ENCODE results near the gene OR2Z1. TPM values are rescaled to one million over a fixed set of nuclear protein-coding genes. Genes with fewer than 3 reads are reported as not detected.
"Not testable (repeated sequence)": the region's sequence is repeated elsewhere in the genome, so short reads cannot be mapped to it uniquely, and the experiment has no call there.

The OR2Z1 gene
- total RNA-seq, 2 experiments from 2014 or later, result not detected

DNA sequence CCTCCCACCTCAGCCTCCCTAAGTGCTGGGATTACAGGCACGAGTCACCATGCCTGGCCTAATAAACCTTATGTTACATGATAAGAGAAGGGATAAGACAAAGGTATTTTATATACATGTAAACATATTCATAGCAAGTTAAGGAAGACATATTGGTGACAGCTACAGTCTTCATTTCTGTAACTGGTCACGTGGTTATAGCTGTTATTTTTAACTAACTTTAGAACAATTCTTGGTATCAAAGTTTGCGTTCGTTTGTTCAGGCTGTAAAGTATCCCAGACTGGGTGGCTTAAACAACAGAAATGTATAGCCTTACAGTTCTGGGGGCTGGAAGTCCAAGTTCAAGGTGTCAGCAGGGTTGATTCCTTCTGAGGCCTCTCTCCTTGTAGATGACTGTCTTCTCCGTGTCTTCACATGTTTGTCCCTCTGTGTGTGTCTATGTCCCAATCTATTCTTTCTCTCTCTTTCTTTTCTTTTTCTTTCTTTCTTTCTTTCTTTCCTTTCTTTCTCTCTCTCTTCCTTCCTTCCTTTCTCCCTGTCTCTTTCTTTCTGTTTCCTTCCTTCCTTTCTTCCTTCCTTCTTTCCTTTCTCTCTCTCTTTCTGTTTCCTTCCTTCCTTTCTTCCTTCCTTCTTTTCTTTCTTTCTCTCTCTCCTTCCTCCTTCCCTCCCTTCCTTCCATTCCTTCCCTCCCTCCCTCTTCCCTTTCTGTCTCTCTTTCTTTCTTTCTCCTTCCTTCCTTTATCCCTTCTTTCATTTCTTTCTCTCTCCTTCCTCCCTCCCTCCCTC is 30.5 kb upstream of the OR2Z1 start:
- no peaks in the 10 kb centered on the region for H3K36me3 Mint-ChIP-seq (ENCODE audit: low read depth)
- peaks cover 2% of the 10 kb centered on the region for H3K27me3 Mint-ChIP-seq
- ATAC-seq, result no peak
- ChIA-PET CTCF (interaction anchor here (2.0 to 4.5 kb wide), 2 partner anchors 36 kb away, joined by 15 to 43 read pairs; no protein-coding TSS in a partner anchor), POLR2A (no interaction called here)
- no peak overlapping the region for H3K4me3 Mint-ChIP-seq
- intact Hi-C loops (cut with DNase I, micrococcal nuclease), result no loop called here
- no peaks in the 10 kb centered on the region for H3K4me1 Mint-ChIP-seq
- H3K9me3 Mint-ChIP-seq (ENCODE audit: low read depth), result no peaks in the 10 kb centered on the region
- no peak overlapping the region for H3K27ac Mint-ChIP-seq
- DNase-seq, result no peak

DNA sequence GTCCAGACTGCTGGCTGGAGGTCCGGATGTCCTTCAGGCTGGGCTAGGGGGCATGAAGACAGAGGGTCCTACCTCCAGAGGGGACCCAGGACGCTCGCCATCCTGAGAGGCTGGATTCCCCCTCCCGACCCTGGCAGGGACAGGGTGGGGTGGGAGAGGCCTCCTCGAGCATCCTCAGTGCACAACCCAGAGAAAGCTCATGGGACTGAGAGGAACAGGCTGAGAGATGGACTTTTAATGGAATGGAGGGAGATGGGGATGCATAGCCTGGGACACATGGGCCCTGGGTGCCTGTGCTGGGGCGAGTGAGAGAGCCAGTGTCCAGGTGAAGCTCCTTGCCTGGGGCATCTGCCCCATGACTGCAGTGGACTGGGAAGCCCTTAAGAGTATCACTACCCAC is 25.9 kb upstream of the OR2Z1 start:
- DNase-seq (no peak), ATAC-seq (no peak)
- Mint-ChIP-seq H3K27ac (no peak overlapping the region), H3K36me3 (ENCODE audit: low read depth) (no peaks in the 10 kb centered on the region), H3K9me3 (ENCODE audit: low read depth) (no peaks in the 10 kb centered on the region), H3K4me3 (no peak overlapping the region), H3K4me1 (peaks cover 3% of the 10 kb centered on the region), H3K27me3 (peaks cover 4% of the 10 kb centered on the region)
- intact Hi-C loops (cut with DNase I, micrococcal nuclease), result loop anchor here in 1 of 2 experiments (5.0 kb wide), 1 partner anchor 387 kb away; no protein-coding TSS in a partner anchor
- ChIA-PET CTCF (interaction anchor here (0.6 to 4.5 kb wide), 4 partner anchors 26 to 65 kb away, joined by 3 to 43 read pairs (median 5); partner anchors contain the start of gene OR2Z1), POLR2A (no interaction called here)

DNA sequence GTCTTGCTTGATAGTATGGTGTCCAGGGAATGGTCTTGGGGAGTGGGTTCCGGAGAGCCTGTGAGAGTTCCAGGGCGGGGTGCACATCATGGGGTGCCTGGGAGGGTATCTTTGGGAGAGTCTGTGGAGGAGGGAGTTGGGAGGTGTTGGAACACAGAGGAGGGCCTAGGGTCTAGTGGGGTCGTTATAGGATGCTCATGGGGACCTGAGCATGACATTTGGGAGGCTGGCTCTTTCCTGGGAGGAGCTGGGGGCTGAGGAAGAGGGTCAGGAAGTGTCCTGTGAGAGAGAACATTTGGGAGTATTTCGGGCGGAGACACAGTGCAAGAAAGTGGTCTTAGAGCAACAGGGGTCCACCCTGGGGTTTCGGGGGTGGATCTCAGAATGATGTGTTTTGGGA is 25.5 kb upstream of the OR2Z1 start:
- CTCF ChIA-PET, result interaction anchor here (2.1 kb wide), 1 partner anchor 31 kb away, joined by 7 read pairs; no protein-coding TSS in a partner anchor
- Mint-ChIP-seq H3K27ac (no peak overlapping the region), H3K36me3 (ENCODE audit: low read depth) (no peaks in the 10 kb centered on the region), H3K4me1 (peaks cover 3% of the 10 kb centered on the region), H3K9me3 (ENCODE audit: low read depth) (no peaks in the 10 kb centered on the region), H3K27me3 (peaks cover 4% of the 10 kb centered on the region), H3K4me3 (no peak overlapping the region)
- ATAC-seq (no peak), DNase-seq (no peak)
- POLR2A ChIA-PET, result no interaction called here
- intact Hi-C loops (cut with DNase I, micrococcal nuclease), result loop anchor here in 1 of 2 experiments (5.0 kb wide), 1 partner anchor 386 kb away; no protein-coding TSS in a partner anchor

DNA sequence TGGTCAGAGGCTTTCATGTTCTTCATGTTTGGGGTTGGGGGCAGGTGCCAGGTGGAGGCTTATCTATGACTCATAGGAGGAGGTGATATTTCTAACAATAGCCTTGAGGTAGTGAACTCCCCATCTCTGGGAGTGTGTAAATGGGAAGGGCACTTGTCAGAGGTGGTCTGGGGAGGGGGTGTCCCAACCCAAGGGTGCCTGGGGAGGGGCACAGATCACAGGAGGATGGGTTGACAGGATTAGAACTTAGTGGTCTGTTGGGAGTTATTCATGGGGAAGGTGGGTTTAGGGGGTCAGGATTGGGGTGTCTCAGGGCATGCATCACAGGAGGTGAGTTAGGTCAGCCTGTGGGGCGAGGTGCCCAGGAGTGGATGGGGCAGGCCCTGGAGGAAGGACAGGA is 24.4 kb upstream of the OR2Z1 start:
- ATAC-seq, result no peak
- H3K27ac Mint-ChIP-seq, result no peak overlapping the region
- H3K4me3 Mint-ChIP-seq, result no peak overlapping the region
- CTCF ChIA-PET, result no interaction called here
- DNase-seq, result no peak
- POLR2A ChIA-PET, result no interaction called here
- H3K27me3 Mint-ChIP-seq, result peaks cover 4% of the 10 kb centered on the region
- H3K4me1 Mint-ChIP-seq, result peaks cover 12% of the 10 kb centered on the region
- no peaks in the 10 kb centered on the region for H3K36me3 Mint-ChIP-seq (ENCODE audit: low read depth)
- H3K9me3 Mint-ChIP-seq (ENCODE audit: low read depth), result no peaks in the 10 kb centered on the region
- intact Hi-C loops (cut with DNase I, micrococcal nuclease), result loop anchor here in 1 of 2 experiments (5.0 kb wide), 1 partner anchor 385 kb away; no protein-coding TSS in a partner anchor

DNA sequence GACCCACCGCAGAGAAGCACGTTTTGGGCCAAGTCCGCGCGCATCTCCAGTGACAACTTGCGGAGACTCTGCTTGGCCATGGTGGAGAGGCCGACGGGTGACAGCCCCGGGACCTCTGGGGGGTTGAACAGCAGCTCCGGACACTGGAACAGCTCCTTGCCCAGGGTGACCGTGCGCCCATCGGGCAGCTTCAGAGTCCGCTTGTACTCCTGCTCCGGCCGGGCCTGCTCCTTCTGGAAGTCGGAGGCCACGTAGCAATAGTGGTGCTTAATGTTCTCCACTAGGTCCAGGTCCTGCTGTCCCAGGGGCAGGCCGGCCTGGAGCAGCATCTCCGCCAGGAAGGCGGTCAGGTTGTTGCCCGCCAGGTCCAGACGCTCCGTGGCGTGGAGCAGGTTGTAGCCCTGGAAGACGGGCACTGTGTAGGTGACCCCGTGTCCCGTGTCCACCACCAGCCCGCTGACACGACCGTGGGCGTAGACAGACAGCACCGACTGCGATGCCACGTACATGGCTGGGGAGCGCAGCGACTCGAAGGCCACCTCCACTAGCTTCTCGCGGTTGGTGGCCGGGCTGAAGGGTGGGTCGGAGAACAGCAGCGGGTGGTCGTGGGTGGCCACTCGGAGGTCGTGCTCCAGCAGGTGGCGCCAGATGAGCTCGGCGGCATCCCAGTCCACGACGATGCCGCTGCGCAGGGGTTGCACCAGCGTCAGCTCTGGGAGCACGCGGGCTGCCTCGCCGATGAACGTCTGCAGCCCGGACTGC is 23.6 kb upstream of the OR2Z1 start:
- no peaks in the 10 kb centered on the region for H3K9me3 Mint-ChIP-seq (ENCODE audit: low read depth)
- intact Hi-C loops (cut with DNase I, micrococcal nuclease), result loop anchor here in 1 of 2 experiments (5.0 kb wide), 1 partner anchor 384 kb away; no protein-coding TSS in a partner anchor
- H3K36me3 Mint-ChIP-seq (ENCODE audit: low read depth), result no peaks in the 10 kb centered on the region
- H3K4me3 Mint-ChIP-seq, result no peak overlapping the region
- DNase-seq (peak; percentile 51), ATAC-seq (no peak)
- CTCF ChIA-PET, result interaction anchor here (0.7 kb wide), 1 partner anchor 163 kb away, joined by 3 read pairs; no protein-coding TSS in a partner anchor
- no peak overlapping the region for H3K27ac Mint-ChIP-seq
- POLR2A ChIA-PET, result no interaction called here
- H3K4me1 Mint-ChIP-seq, result peaks cover 20% of the 10 kb centered on the region
- H3K27me3 Mint-ChIP-seq, result peaks cover 4% of the 10 kb centered on the region

DNA sequence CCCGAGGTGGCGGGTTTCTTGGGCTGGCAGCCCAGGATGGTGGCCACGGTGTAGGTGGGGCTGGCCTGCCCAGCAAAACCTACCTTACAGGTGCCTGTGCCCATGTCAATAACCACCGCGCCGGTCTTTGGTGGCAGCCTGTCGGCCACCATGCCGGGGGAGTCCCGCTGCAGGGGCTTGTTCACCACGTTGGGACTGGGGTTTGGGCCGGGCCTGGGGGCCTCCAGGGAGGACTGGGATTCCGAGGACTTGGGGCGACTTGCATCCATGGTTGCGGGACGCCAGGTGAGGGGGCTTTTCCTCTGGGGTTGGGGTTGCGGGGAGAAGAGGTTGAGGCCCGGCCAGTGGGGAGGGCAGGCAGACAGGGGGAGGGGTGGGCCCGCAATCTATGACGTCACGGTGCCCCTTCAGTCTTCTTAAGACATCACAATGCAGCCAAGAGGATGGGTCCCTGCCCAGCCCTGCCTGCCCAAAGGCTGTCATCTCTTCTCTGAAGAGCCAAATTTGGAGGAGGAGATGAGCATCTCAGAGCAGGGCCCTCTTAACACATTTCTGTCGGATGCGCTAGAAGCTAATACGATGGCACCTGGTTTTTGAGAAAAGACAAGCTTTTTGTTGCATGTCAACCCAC is 22.9 kb upstream of the OR2Z1 start, which contains the start of gene ACTL9:
TSS of gene ACTL9 (minus strand) at position 363 of the 631 bp plus-strand sequence. CDS start at position 269, 94 bp downstream.
- Mint-ChIP-seq H3K4me1 (peaks cover 25% of the 10 kb centered on the region), H3K9me3 (ENCODE audit: low read depth) (no peaks in the 10 kb centered on the region), H3K27ac (no peak within 1 kb of the TSS), H3K4me3 (no peak within 1 kb of the TSS), H3K27me3 (peaks cover 3% of the 10 kb centered on the region), H3K36me3 (ENCODE audit: low read depth) (no peaks in the 10 kb centered on the region)
- ChIA-PET CTCF (interaction anchor here (0.6 to 1.0 kb wide), 3 partner anchors 45 to 164 kb away, joined by 3 read pairs; no protein-coding TSS in a partner anchor), POLR2A (no interaction called here)
- DNase-seq (no peak), ATAC-seq (no peak)
- intact Hi-C loops (cut with DNase I, micrococcal nuclease), result loop anchor here in 1 of 2 experiments (5.0 kb wide), 1 partner anchor 384 kb away; no protein-coding TSS in a partner anchor

DNA sequence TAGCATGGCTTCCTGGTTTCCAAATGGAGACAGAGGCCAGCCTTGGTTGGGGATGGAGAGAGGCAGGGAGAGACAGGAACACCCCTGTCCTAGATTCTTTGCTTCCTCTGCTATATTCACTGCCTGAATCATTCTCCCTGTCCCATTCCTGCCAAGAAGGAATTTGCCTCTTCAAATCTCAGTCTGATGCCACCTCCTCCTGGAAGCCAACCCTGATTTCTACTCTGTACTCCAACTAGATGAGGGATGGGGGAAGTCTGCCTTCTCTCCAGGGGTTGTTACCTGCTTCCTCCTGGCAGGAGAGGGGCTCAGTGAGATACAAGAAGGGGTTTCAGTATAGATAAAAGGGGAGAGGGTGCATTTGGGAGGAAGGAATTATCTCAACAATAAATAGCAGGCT is 21.5 kb upstream of the OR2Z1 start:
- no peak for DNase-seq
- CTCF ChIA-PET, result no interaction called here
- no peak for ATAC-seq
- Mint-ChIP-seq H3K9me3 (ENCODE audit: low read depth) (no peaks in the 10 kb centered on the region), H3K27me3 (peaks cover 2% of the 10 kb centered on the region), H3K4me1 (peaks cover 37% of the 10 kb centered on the region), H3K4me3 (no peak overlapping the region), H3K36me3 (ENCODE audit: low read depth) (no peaks in the 10 kb centered on the region), H3K27ac (no peak overlapping the region)
- POLR2A ChIA-PET, result no interaction called here
- intact Hi-C loops (cut with DNase I, micrococcal nuclease), result loop anchor here in 1 of 2 experiments (5.0 kb wide), 1 partner anchor 382 kb away; no protein-coding TSS in a partner anchor

DNA sequence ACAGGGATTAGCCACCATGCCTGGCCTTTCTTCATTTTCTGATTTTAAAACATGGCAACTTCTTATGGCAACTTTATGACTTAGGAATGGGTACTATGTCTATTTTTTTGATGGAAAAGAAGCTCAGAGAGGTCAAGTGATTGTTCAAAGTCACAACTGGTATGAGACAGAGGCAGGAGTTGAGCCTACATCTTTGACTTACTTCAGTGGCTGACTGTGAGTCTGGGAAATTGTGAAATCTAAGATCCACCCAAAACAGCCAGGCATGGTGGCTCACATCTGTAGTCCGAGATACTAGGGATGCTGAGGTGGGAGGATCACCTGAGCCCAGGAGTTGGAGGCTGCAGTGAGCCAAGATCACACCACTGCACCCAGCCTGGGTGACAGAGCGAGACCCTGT is 20.5 kb upstream of the OR2Z1 start:
- Mint-ChIP-seq H3K36me3 (ENCODE audit: low read depth) (no peaks in the 10 kb centered on the region), H3K4me3 (no peak overlapping the region), H3K4me1 (peaks cover 45% of the 10 kb centered on the region), H3K9me3 (ENCODE audit: low read depth) (no peaks in the 10 kb centered on the region), H3K27me3 (peaks cover 2% of the 10 kb centered on the region), H3K27ac (no peak overlapping the region)
- CTCF ChIA-PET, result interaction anchor here (1.0 kb wide), 1 partner anchor 46 kb away, joined by 3 read pairs; no protein-coding TSS in a partner anchor
- POLR2A ChIA-PET, result no interaction called here
- DNase-seq (no peak), ATAC-seq (no peak)
- intact Hi-C loops (cut with DNase I, micrococcal nuclease), result no loop called here

DNA sequence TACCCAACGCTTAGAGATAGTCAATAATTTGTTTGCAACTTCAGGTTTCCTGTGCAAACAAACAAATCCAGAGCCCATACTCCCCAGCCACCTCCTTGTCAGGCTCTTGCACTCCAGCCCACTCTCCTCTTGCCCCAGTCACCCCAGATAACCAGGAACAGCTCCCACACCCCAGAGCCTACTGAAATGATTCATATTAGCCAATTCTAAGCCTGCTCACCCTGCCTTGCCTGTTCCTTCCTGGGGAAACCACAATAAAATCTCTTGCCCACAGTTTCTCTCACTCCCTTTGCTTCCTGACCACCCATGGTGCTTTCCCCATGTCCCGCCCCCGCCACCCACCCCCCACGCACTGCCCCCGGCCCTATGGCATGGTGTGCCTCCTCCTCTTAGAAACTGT is 19.1 kb upstream of the OR2Z1 start:
- Mint-ChIP-seq H3K4me1 (peaks cover 44% of the 10 kb centered on the region), H3K9me3 (ENCODE audit: low read depth) (no peaks in the 10 kb centered on the region), H3K36me3 (ENCODE audit: low read depth) (no peaks in the 10 kb centered on the region), H3K4me3 (no peak overlapping the region), H3K27ac (no peak overlapping the region), H3K27me3 (peaks cover 2% of the 10 kb centered on the region)
- CTCF ChIA-PET, result no interaction called here
- peak; percentile 52 for DNase-seq
- peak; percentile 84 for ATAC-seq
- POLR2A ChIA-PET, result no interaction called here
- intact Hi-C loops (cut with DNase I, micrococcal nuclease), result no loop called here

DNA sequence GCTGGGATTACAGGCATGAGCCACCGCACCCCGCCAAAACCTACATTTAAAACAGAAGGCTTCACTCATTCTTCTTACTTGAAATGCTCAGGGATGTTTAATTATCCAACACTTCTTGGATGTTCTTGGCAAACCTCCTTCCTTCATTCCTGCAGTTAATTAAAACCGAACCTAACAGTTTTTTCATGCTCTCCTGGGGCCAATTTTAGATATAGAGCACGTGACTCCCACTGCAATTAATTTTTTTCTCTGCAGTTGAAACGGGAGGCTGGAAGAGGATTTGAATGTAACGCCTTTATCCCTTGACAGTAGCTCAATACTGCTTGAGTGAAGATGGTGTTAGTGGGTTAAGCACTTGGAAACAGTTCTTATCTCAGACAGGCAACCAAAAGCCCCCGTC is 18.2 kb upstream of the OR2Z1 start:
- Mint-ChIP-seq H3K27me3 (peaks cover 2% of the 10 kb centered on the region), H3K4me3 (no peak overlapping the region), H3K9me3 (ENCODE audit: low read depth) (no peaks in the 10 kb centered on the region), H3K4me1 (peaks cover 44% of the 10 kb centered on the region), H3K27ac (no peak overlapping the region), H3K36me3 (ENCODE audit: low read depth) (no peaks in the 10 kb centered on the region)
- no peak for DNase-seq
- POLR2A ChIA-PET, result no interaction called here
- ATAC-seq, result no peak
- intact Hi-C loops (cut with DNase I, micrococcal nuclease), result no loop called here
- CTCF ChIA-PET, result interaction anchor here (0.7 kb wide), 1 partner anchor 73 kb away, joined by 3 read pairs; no protein-coding TSS in a partner anchor

DNA sequence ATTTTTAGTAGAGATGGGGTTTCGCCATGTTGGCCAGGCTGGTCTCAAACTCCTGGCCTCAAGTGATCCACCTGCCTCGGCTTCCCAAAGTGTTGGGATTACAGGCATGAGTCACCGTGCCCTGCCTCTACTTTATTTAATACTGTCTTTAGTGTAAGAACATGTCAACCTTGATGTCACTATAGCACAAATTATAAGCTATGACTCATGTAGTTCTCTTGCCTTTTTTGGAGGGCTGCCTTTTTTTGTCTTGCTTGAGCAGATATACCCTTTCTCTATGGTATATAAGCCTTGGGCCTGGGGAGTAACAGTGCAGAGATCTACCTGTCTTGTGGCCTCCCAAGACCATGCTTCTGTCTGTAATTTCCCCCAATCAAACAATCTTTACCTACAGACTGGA is 16.1 kb upstream of the OR2Z1 start:
- DNase-seq; H3K36me3 Mint-ChIP-seq (ENCODE audit: low read depth); H3K27me3 Mint-ChIP-seq; intact Hi-C loops (cut with DNase I, micrococcal nuclease); H3K4me3 Mint-ChIP-seq; CTCF ChIA-PET; H3K27ac Mint-ChIP-seq; H3K9me3 Mint-ChIP-seq (ENCODE audit: low read depth); POLR2A ChIA-PET: not testable (repeated sequence)
- ATAC-seq, result peak; percentile 48
- H3K4me1 Mint-ChIP-seq, result peaks cover 44% of the 10 kb centered on the region

Data from activated CD4-positive, alpha-beta T cell treated with anti-CD3 and anti-CD28 coated beads for 36 hours (primary cell).